GM11168 (cell line): Measurements from ENCODE around the gene SLC18A3.

Experiments
- in situ Hi-C: fragments of 300-500 bp; cut with MboI; formaldehyde crosslinking; loops from one replicate; pipeline ENCODE4 v1.12.0; 2022; ENCODE audit warnings: low sequenced_read_pairs; ENCODE audit not compliant: unreplicated experiment

Gene SLC18A3

GRCh38 chr10:49595003-49595712 is 15.0 kb upstream of the SLC18A3 start:
- in situ Hi-C loops: loop anchor here (25.0 kb wide), 2 partner anchors 342 to 642 kb away; partner anchors contain the start of genes PARG and TIMM23B

- in situ Hi-C loops: loop anchor here (25.0 kb wide), 2 partner anchors 341 to 641 kb away; partner anchors contain the start of genes PARG and TIMM23B
These were observed 14.2 kb upstream of the SLC18A3 start for GRCh38 chr10:49595713-49596492.

- in situ Hi-C loops: loop anchor here (25.0 kb wide), 2 partner anchors 341 to 641 kb away; partner anchors contain the start of genes PARG and TIMM23B
These were observed 13.7 kb upstream of the SLC18A3 start for GRCh38 chr10:49596493-49596809.

- in situ Hi-C loops: loop anchor here (25.0 kb wide), 2 partner anchors 340 to 640 kb away; partner anchors contain the start of genes PARG and TIMM23B
These were observed 13.3 kb upstream of the SLC18A3 start for GRCh38 chr10:49596836-49597235.

- in situ Hi-C loops: loop anchor here (25.0 kb wide), 2 partner anchors 340 to 640 kb away; partner anchors contain the start of genes PARG and TIMM23B
These were observed 12.5 kb upstream of the SLC18A3 start for GRCh38 chr10:49597426-49598163.

- in situ Hi-C loops: loop anchor here (25.0 kb wide), 2 partner anchors 339 to 639 kb away; partner anchors contain the start of genes PARG and TIMM23B
These were observed 11.8 kb upstream of the SLC18A3 start for GRCh38 chr10:49598164-49598856.

- in situ Hi-C loops: loop anchor here (25.0 kb wide), 2 partner anchors 338 to 638 kb away; partner anchors contain the start of genes PARG and TIMM23B
These were observed 11.1 kb upstream of the SLC18A3 start for GRCh38 chr10:49598986-49599385.

- in situ Hi-C loops: loop anchor here (25.0 kb wide), 2 partner anchors 338 to 638 kb away; partner anchors contain the start of genes PARG and TIMM23B
These were observed 10.6 kb upstream of the SLC18A3 start for GRCh38 chr10:49599546-49599945.

GRCh38 chr10:49600046-49600445 is 10.1 kb upstream of the SLC18A3 start:
- in situ Hi-C loops: no loop called here

- in situ Hi-C loops: no loop called here
These were observed 9.2 kb upstream of the SLC18A3 start for GRCh38 chr10:49600781-49601400.

- in situ Hi-C loops: no loop called here
These were observed 8.3 kb upstream of the SLC18A3 start for GRCh38 chr10:49601857-49602256.

- in situ Hi-C loops: no loop called here
These were observed 7.6 kb upstream of the SLC18A3 start for GRCh38 chr10:49602380-49603023.

GRCh38 chr10:49605216-49605938 is 4.7 kb upstream of the SLC18A3 start:
- in situ Hi-C loops: no loop called here

GRCh38 chr10:49605939-49606509 is 4.1 kb upstream of the SLC18A3 start:
- in situ Hi-C loops: no loop called here

- in situ Hi-C loops: no loop called here
These were observed 3.1 kb upstream of the SLC18A3 start for GRCh38 chr10:49606981-49607535.

- in situ Hi-C loops: no loop called here
These were observed 1.7 kb upstream of the SLC18A3 start for GRCh38 chr10:49608166-49609005.

GRCh38 chr10:49609006-49609282 is 1.2 kb upstream of the SLC18A3 start:
- in situ Hi-C loops: no loop called here
